ENCODE measurements around the gene FOXL2. TPM values are rescaled to one million over a fixed set of nuclear protein-coding genes. Genes with fewer than 3 reads are reported as not detected.

Gene FOXL2
- total RNA-seq, 1 experiment from 2014 or later = 0.22 TPM

- Mint-ChIP-seq H3K9me3 (no peaks in the 10 kb centered on the region), H3K36me3 (ENCODE audit: insufficient read depth in 1 of 3, low read depth in 3 of 3) (no peaks in the 10 kb centered on the region), H3K4me3 (no peak overlapping the region), H3K27me3 (ENCODE audit: low read depth) (peaks cover 6% of the 10 kb centered on the region; the same call in 1 of the 2 replicates), H3K27ac (no peak overlapping the region), H3K4me1 (peaks cover 2% of the 10 kb centered on the region in 2 experiments; a peak in 2 of 4 replicates)
- H3T11ph ChIP-seq (ENCODE audit: low read length) = no peak overlapping the region
- no peak overlapping the region for H4K5ac ChIP-seq (ENCODE audit: insufficient read length, low read depth, low read length)
- no peak overlapping the region for H2AFZ ChIP-seq (ENCODE audit: low read length)
- no peak overlapping the region for H3K9ac ChIP-seq (ENCODE audit: extremely low read depth, insufficient read length, low read length)
- no peak overlapping the region for H3K23ac ChIP-seq (ENCODE audit: insufficient read length, low read depth, low read length)
- no peak overlapping the region for H3K56ac ChIP-seq (ENCODE audit: insufficient read length, low read depth, low read length)
- H3K4ac ChIP-seq (ENCODE audit: low read depth, low read length) = no peak overlapping the region
- no peak overlapping the region for H3K18ac ChIP-seq (ENCODE audit: insufficient read length, low read depth, low read length)
- H2BK5ac ChIP-seq (ENCODE audit: insufficient read length, low read length) = no peak overlapping the region
- no peak overlapping the region for H2BK15ac ChIP-seq (ENCODE audit: low read depth, low read length)
- peak; percentile 91 for DNase-seq
- no peak overlapping the region for H2BK20ac ChIP-seq (ENCODE audit: low read depth, low read length, poor library complexity, severe bottlenecking)
- no peaks in the 10 kb centered on the region for H3K9me3 ChIP-seq (ENCODE audit: control insufficient read depth, low read depth, low read length)
- no peaks in the 10 kb centered on the region for H3K27me3 ChIP-seq (ENCODE audit: insufficient read depth, low read length)
- no peaks in the 10 kb centered on the region for H3K79me2 ChIP-seq (ENCODE audit: insufficient read depth, low read length)
- no peak overlapping the region for H3K27ac ChIP-seq (ENCODE audit: insufficient read length, low read depth, low read length)
- H3K79me1 ChIP-seq (ENCODE audit: insufficient read depth, low read depth, low read length, poor library complexity, severe bottlenecking) = no peaks in the 10 kb centered on the region
- H3K14ac ChIP-seq (ENCODE audit: insufficient read depth, low read length) = no peak overlapping the region
- H2BK12ac ChIP-seq (ENCODE audit: insufficient read length, low read depth, low read length) = no peak overlapping the region
- WGBS (ENCODE audit: extremely low coverage, insufficient read length, low lambda C conversion rate) = no CpG with 5 or more reads among the region's 6 CpGs
- no peaks in the 10 kb centered on the region for H3K23me2 ChIP-seq (ENCODE audit: insufficient read length, low read depth, low read length, poor library complexity, severe bottlenecking)
- no peaks in the 10 kb centered on the region for H4K20me1 ChIP-seq (ENCODE audit: control insufficient read depth, insufficient read depth, insufficient read length)
- H2BK120ac ChIP-seq (ENCODE audit: low read depth, low read length, poor library complexity, severe bottlenecking) = no peak overlapping the region
- no peak overlapping the region for H3K4me2 ChIP-seq (ENCODE audit: insufficient read depth, insufficient read length, low read length)
- no peak overlapping the region for H4K91ac ChIP-seq (ENCODE audit: insufficient read length, low read depth, low read length)
- no peak overlapping the region for H4K8ac ChIP-seq (replicated peaks; ENCODE audit: insufficient read length, low read depth, low read length)
- no peak overlapping the region for H2AK5ac ChIP-seq (ENCODE audit: insufficient read length, low read length)
- H3K4me1 ChIP-seq (ENCODE audit: insufficient read depth, low read length) = no peaks in the 10 kb centered on the region
- peak; percentile 95 for TF ChIP-seq CTCF (conservative IDR thresholded peaks at IDR 0.05)
Measured at GRCh38 chr3:138923531-138923994, 23.4 kb downstream of the FOXL2 start.

Measured in H9 (cell line).